GM12878 (cell line): ENCODE data around the gene NUP93. TPM values are rescaled to one million over a fixed set of nuclear protein-coding genes. Genes with fewer than 3 reads are reported as not detected.

Experiments used
- ATAC-seq: fragments of 200-7000 bp; cut with Tn5 transposase; 3 replicates; pipeline ENCODE4 v1.9.1; 2020; ENCODE audit warnings: mild to moderate bottlenecking, moderate library complexity
- BruUV-seq: library from RNA; stranded (reverse); fragments of 400-500 nt; replicated peaks from 2 replicates; lab custom pipeline; 2021; lab: Mats Ljungman, UMichigan
- CTCF ChIA-PET: fragments of 300-600 bp; sonication (Branson Sonifier 250); formaldehyde crosslinking; extraction: SDS; loops from one replicate; lab custom pipeline; 2021; ENCODE audit warnings: inconsistent platforms; lab: Yijun Ruan, JAX
- POLR2A ChIA-PET: fragments of 350-600 bp; formaldehyde crosslinking; extraction: SDS; loops from one replicate; lab custom pipeline; 2021; ENCODE audit warnings: inconsistent platforms; lab: Charles Lee
- RAD21 ChIA-PET: fragments of 300-600 bp; sonication (Branson Sonifier 250); formaldehyde crosslinking; loops from one replicate; lab custom pipeline; 2023; ENCODE audit warnings: antibody characterized with exemption; ENCODE audit not compliant: unreplicated experiment; lab: Charles Lee
- SMC1A ChIA-PET: fragments of 300-600 bp; sonication (Branson Sonifier 250); formaldehyde crosslinking; loops from one replicate; lab custom pipeline; 2023; ENCODE audit not compliant: unreplicated experiment, uncharacterized antibody; lab: Charles Lee
- DNase-seq: peaks from one replicate; pipeline ENCODE4 v3.0.0-alpha.2; 2011; ENCODE audit warnings: low read depth, low spot score
- FAIRE-seq: peaks from 3 replicates; lab custom pipeline; 2011; peaks lifted over from hg19 to GRCh38; lab: Jason Lieb, UNC
- H2AFZ ChIP-seq: 2 replicates; pipeline ENCODE4 v1.6.0; 2011; ENCODE audit warnings: low read depth, low read length, control low read depth; ENCODE audit not compliant: control insufficient read depth
- H3K27ac ChIP-seq: 2 replicates; pipeline ENCODE4 v1.5.1; 2011; ENCODE audit warnings: control low read depth; ENCODE audit not compliant: control insufficient read depth, insufficient read depth
- H3K27me3 ChIP-seq, 2 experiments: replicated peaks in 1 of 2; 2 replicates each; pipeline versions ENCODE4 v1.6.0 to v1.6.1; 2011; ENCODE audit warnings: low read length in 1 of 2; ENCODE audit not compliant: control insufficient read depth in 2 of 2, insufficient read depth in 2 of 2
- H3K36me3 ChIP-seq, 2 experiments: 2 replicates each; pipeline ENCODE4 v1.5.1; 2011; ENCODE audit warnings: low read length in 1 of 2; ENCODE audit not compliant: control insufficient read depth in 2 of 2, insufficient read depth in 2 of 2
- H3K4me1 ChIP-seq: 2 replicates; pipeline ENCODE4 v1.6.1; 2011; ENCODE audit warnings: mild to moderate bottlenecking, low read length, moderate library complexity, mixed read lengths; ENCODE audit not compliant: control insufficient read depth, insufficient read depth
- H3K4me2 ChIP-seq: 2 replicates; pipeline ENCODE4 v1.6.0; 2011; ENCODE audit warnings: control low read depth; ENCODE audit not compliant: control insufficient read depth, insufficient read depth
- H3K4me3 ChIP-seq: fragments of 200-600 bp; sonication (generic); 2 replicates; pipeline ENCODE4 v1.5.1; 2016
- H3K79me2 ChIP-seq: 2 replicates; pipeline ENCODE4 v1.6.0; 2011; ENCODE audit warnings: low read length; ENCODE audit not compliant: control insufficient read depth, insufficient read depth
- H3K9ac ChIP-seq: 2 replicates; pipeline ENCODE4 v1.8.0; 2011; ENCODE audit warnings: low read length, control low read depth, mixed read lengths; ENCODE audit not compliant: control insufficient read depth, insufficient read depth
- H3K9me3 ChIP-seq: replicated peaks from 3 replicates; pipeline ENCODE4 v1.5.1; 2011; ENCODE audit warnings: mild to moderate bottlenecking, low read length; ENCODE audit not compliant: control insufficient read depth, insufficient read depth
- H4K20me1 ChIP-seq: 2 replicates; pipeline ENCODE4 v1.6.0; 2011; ENCODE audit not compliant: control insufficient read depth, insufficient read depth
- HSF1 ChIP-seq: fragments of 150-350 bp; IDR thresholded peaks from 2 replicates; pipeline ENCODE4 v1.6.1; 2014; ENCODE audit warnings: mild to moderate bottlenecking, low read depth, low read length
- LARP7 ChIP-seq: fragments of 450-650 bp; IDR thresholded peaks from 2 replicates; pipeline ENCODE4 v1.6.1; 2017; ENCODE audit warnings: mild to moderate bottlenecking
- RELB ChIP-seq: fragments of 450-650 bp; IDR thresholded peaks from 2 replicates; pipeline ENCODE4 v1.6.1; 2017; ENCODE audit warnings: low read depth, mild to moderate bottlenecking, moderate library complexity
- RFX5 ChIP-seq: IDR thresholded peaks from 2 replicates; pipeline ENCODE4 v1.6.1; 2011; ENCODE audit warnings: low read depth, low read length, improper control_type of control experiment
- WGBS: methylation state at CpG from one replicate; pipeline ENCODE4 v1.1.6; 2016; ENCODE audit warnings: low lambda C conversion rate; ENCODE audit not compliant: insufficient replicate concordance, insufficient coverage; ENCODE audit errors: missing lambda C conversion rate; 5-methylcytosine and 5-hydroxymethylcytosine counted together
- in situ Hi-C: fragments of 300-500 bp; cut with MboI; formaldehyde crosslinking; loops from 9 replicates; pipeline ENCODE4 v1.14.3; 2018; ENCODE audit warnings: mixed read lengths
- intact Hi-C: fragments of 100-400 bp; cut with micrococcal nuclease; formaldehyde crosslinking; loops from one replicate; pipeline ENCODE4 v1.14.2; 2022; ENCODE audit not compliant: unreplicated experiment
- polyA plus RNA-seq, 11 experiments: library from polyadenylated mRNA; depleted of rRNA in 4 of 11; unstranded in 6 of 11; stranded (reverse) in 5 of 11; fragments of >200 nt; fragmentation: Nextera tagmentation in 4 of 11; fragmentation: Illumina TruSeq in 1 of 11; extraction: Ambion mirVana in 4 of 11; extraction: Trizol in 1 of 11; gene quantifications; 1 replicate in 1 of 11; 2 replicates in 10 of 11; pipeline versions ENCODE4 v1.2.1 to v1.2.3, GENCODE V29; 2011 to 2016; ENCODE audit warnings: inconsistent platforms in 2 of 11, missing spikeins in 2 of 11, low read depth in 1 of 11
- total RNA-seq, 4 experiments: library from RNA; depleted of rRNA in 3 of 4; stranded (reverse); fragments of >200 nt in 3 of 4; fragmentation: Illumina TruSeq in 1 of 4; extraction: Trizol in 1 of 4; gene quantifications; 2 replicates each; pipeline versions ENCODE4 v1.2.1 to v1.2.3, GENCODE V29; 2013 to 2021

The NUP93 gene
- total and polyA plus RNA-seq, 10 of the 15 experiments (the other 5 are each of a cell fraction or from before 2014, with no cell fraction given): 82.2 to 175 (median 101) TPM

GRCh38 chr16:56814537-56815432 is 84.9 kb downstream of the NUP93 start:
- intact Hi-C loops: no loop called here
- no peaks in the 10 kb centered on the region for H3K27me3 ChIP-seq
- POLR2A ChIA-PET: no interaction called here

More at GRCh38 chr16:56814537-56815432, 84.9 kb downstream of the NUP93 start:
- 92% methylated on average over 9 of the region's 9 CpGs for WGBS
- H3K4me2 ChIP-seq: no peak overlapping the region
- no peaks in the 10 kb centered on the region for H3K4me1 ChIP-seq
- TF ChIP-seq LARP7 (no peak), RELB (no peak), RFX5 (no peak), HSF1 (no peak)
- ChIA-PET SMC1A (interaction anchor here (1.4 to 1.9 kb wide), 2 partner anchors 10 to 42 kb away, joined by 4 to 7 read pairs; no protein-coding TSS in a partner anchor), CTCF (interaction anchor here (1.0 kb wide), 1 partner anchor 53 kb away, joined by 3 read pairs; no protein-coding TSS in a partner anchor), RAD21 (no interaction called here)
- BruUV-seq: no TSS peak
- no peak overlapping the region for H2AFZ ChIP-seq
- no peaks in the 10 kb centered on the region for H3K79me2 ChIP-seq
- FAIRE-seq (no peak), ATAC-seq (no peak), DNase-seq (no peak)
- no peaks in the 10 kb centered on the region for H3K9me3 ChIP-seq
- H3K27ac ChIP-seq: no peak overlapping the region
- no peak overlapping the region for H3K9ac ChIP-seq
- H3K36me3 ChIP-seq: no peaks in the 10 kb centered on the region; a peak in 2 of 4 replicates
- no peak overlapping the region for H3K4me3 ChIP-seq
- in situ Hi-C loops: no loop called here
- H4K20me1 ChIP-seq: no peaks in the 10 kb centered on the region
